K562 (cell line): Measurements from ENCODE around the gene ARNT2.

Experiments
- SMAD4 ChIP-seq: fragments of 250-450 bp; sonication (Bioruptor Pico); conservative IDR thresholded peaks from 2 replicates; pipeline ENCODE4 v1.8.0; 2021; ENCODE audit warnings: inconsistent platforms, mild to moderate bottlenecking, moderate library complexity
- ZNF274 ChIP-seq: IDR thresholded peaks from 2 replicates; pipeline ENCODE4 v1.6.1; 2011; ENCODE audit warnings: low read depth, mild to moderate bottlenecking, low read length, moderate library complexity, borderline replicate concordance
- TF ChIP-seq, protein P1 (sequence below), 3 experiments: IDR thresholded peaks in 2 of 3; conservative IDR thresholded peaks in 1 of 3; 2 replicates each; pipeline ENCODE4 v1.5.1; 2011 to 2012; ENCODE audit warnings: low read length in 3 of 3, mild to moderate bottlenecking in 3 of 3, control low read depth in 2 of 3, improper control_type of control experiment in 1 of 3, inconsistent platforms in 1 of 3, low read depth in 1 of 3, mixed read lengths in 1 of 3, moderate library complexity in 1 of 3; ENCODE audit not compliant: insufficient read depth in 2 of 3
- TF ChIP-seq, protein P2 (sequence below): sonication (generic); formaldehyde crosslinking; IDR thresholded peaks from 2 replicates; pipeline ENCODE4 v1.8.1; 2023; ENCODE audit warnings: mild to moderate bottlenecking, missing genetic modification reagents

DNA sequence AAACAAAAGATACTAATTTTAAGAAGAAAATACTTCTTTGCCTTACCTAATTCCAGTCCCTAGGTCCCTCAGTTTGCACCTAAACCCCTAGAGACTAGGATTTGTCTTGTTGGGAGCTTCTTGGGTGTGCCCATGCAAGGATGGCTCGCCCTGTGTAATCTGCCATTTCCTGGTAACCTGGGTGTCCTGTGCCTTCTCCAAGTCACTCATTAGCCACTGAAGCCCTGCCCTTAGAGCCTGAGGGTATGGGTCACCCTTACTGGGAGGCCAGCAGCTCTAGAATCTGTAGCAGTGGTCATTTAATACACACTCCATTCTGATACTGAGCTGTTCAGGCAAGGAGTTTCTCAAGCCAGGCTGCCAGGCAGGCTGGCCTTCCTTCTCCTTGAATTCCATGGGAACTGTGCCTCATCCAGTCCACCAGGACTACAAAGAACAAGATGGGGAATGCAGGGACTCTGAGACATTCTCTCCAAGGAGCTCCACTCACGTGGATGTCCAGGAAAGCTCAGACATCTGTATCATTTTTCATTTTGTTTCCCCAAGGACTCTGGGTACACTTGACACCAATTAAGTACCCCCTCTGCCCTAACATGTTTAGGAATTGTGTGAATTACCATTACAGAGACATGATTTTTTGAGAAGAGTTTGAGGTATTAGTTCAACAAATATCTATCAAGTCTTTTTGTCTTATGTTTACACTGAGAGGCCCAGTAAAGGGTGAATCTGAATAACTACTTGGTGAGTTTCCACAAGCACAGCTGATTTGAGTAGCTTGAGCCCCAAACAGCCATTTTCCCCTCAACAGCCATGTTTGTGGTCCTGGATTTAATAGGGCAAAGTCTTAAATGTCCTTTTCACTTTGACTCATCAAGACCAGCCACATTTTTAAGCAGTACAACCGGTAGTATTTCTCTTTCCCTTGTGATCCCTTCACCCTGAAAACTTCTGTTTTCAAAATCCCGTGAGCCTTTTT lies 52.6 kb downstream of the ARNT2 start:
- TF ChIP-seq SMAD4 (CRISPR knock-in tag) (no peak), ZNF274 (no peak)
- TF ChIP-seq, protein P1, sequence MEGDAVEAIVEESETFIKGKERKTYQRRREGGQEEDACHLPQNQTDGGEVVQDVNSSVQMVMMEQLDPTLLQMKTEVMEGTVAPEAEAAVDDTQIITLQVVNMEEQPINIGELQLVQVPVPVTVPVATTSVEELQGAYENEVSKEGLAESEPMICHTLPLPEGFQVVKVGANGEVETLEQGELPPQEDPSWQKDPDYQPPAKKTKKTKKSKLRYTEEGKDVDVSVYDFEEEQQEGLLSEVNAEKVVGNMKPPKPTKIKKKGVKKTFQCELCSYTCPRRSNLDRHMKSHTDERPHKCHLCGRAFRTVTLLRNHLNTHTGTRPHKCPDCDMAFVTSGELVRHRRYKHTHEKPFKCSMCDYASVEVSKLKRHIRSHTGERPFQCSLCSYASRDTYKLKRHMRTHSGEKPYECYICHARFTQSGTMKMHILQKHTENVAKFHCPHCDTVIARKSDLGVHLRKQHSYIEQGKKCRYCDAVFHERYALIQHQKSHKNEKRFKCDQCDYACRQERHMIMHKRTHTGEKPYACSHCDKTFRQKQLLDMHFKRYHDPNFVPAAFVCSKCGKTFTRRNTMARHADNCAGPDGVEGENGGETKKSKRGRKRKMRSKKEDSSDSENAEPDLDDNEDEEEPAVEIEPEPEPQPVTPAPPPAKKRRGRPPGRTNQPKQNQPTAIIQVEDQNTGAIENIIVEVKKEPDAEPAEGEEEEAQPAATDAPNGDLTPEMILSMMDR (IDR thresholded peaks at IDR 0.05 in 2 of 3, conservative IDR thresholded peaks at IDR 0.05 in 1 of 3; ENCODE audit: insufficient read depth in 2 of 3, low read depth in 1 of 3, low read length in 3 of 3), result no peak
- TF ChIP-seq, protein P2, sequence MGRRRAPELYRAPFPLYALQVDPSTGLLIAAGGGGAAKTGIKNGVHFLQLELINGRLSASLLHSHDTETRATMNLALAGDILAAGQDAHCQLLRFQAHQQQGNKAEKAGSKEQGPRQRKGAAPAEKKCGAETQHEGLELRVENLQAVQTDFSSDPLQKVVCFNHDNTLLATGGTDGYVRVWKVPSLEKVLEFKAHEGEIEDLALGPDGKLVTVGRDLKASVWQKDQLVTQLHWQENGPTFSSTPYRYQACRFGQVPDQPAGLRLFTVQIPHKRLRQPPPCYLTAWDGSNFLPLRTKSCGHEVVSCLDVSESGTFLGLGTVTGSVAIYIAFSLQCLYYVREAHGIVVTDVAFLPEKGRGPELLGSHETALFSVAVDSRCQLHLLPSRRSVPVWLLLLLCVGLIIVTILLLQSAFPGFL (CRISPR knock-in tag), result no peak
